K562 (cell line): ENCODE data around the gene SGMS1. TPM values are rescaled to one million over a fixed set of nuclear protein-coding genes. Genes with fewer than 3 reads are reported as not detected.

Experiments used
- ARHGAP35 ChIP-seq: fragments of 450-650 bp; IDR thresholded peaks from 2 replicates; pipeline ENCODE4 v1.6.1; 2018; ENCODE audit not compliant: partially characterized antibody
- BRD9 ChIP-seq: fragments of 450-650 bp; IDR thresholded peaks from 2 replicates; pipeline ENCODE4 v1.6.1; 2018; ENCODE audit warnings: low read depth; ENCODE audit not compliant: partially characterized antibody
- C11orf30 ChIP-seq: fragments of 450-650 bp; IDR thresholded peaks from 2 replicates; pipeline ENCODE4 v1.6.1; 2016; ENCODE audit warnings: low read depth, mild to moderate bottlenecking
- CHAMP1 ChIP-seq: fragments of 450-650 bp; IDR thresholded peaks from 2 replicates; pipeline ENCODE4 v1.6.1; 2016; ENCODE audit warnings: mild to moderate bottlenecking
- DIDO1 ChIP-seq: fragments of 450-650 bp; IDR thresholded peaks from 2 replicates; pipeline ENCODE4 v1.6.1; 2016; ENCODE audit warnings: low read depth, missing biosample characterization, missing genetic modification characterization
- EP400 ChIP-seq: fragments of 450-650 bp; IDR thresholded peaks from 2 replicates; pipeline ENCODE4 v1.6.1; 2017; ENCODE audit warnings: antibody characterized with exemption, mild to moderate bottlenecking, moderate library complexity
- FOS ChIP-seq: IDR thresholded peaks from 3 replicates; pipeline ENCODE4 v1.6.1; 2011; ENCODE audit not compliant: insufficient read length; ENCODE audit errors: extremely low read depth
- GATAD2B ChIP-seq: fragments of 450-650 bp; IDR thresholded peaks from 2 replicates; pipeline ENCODE4 v1.6.1; 2017; ENCODE audit warnings: mild to moderate bottlenecking, borderline replicate concordance
- GTF3C2 ChIP-seq: IDR thresholded peaks from 3 replicates; pipeline ENCODE4 v1.6.1; 2011; ENCODE audit warnings: borderline replicate concordance, mild to moderate bottlenecking, moderate library complexity; ENCODE audit not compliant: insufficient read length; ENCODE audit errors: extremely low read depth
- HNRNPH1 ChIP-seq: fragments of 200-400 bp; formaldehyde crosslinking; optimal IDR thresholded peaks from 2 replicates; pipeline ENCODE3; 2017; ENCODE audit warnings: low read depth, mild to moderate bottlenecking, low read length, moderate library complexity
- KDM1A ChIP-seq, 2 experiments: fragments of 450-650 bp; IDR thresholded peaks; 2 replicates each; pipeline ENCODE4 v1.6.1; 2016; ENCODE audit warnings: mild to moderate bottlenecking in 2 of 2
- L3MBTL2 ChIP-seq: fragments of 450-650 bp; IDR thresholded peaks from 2 replicates; pipeline ENCODE4 v1.6.1; 2016; ENCODE audit warnings: mild to moderate bottlenecking, moderate library complexity
- NEUROD1 ChIP-seq: fragments of 150-350 bp; IDR thresholded peaks from 2 replicates; pipeline ENCODE4 v1.6.1; 2014; ENCODE audit warnings: borderline replicate concordance, low read length, low read depth; ENCODE audit not compliant: partially characterized antibody
- NR2C1 ChIP-seq, 2 experiments: fragments of 450-650 bp; IDR thresholded peaks; 2 replicates each; pipeline ENCODE4 v1.6.1; 2017; ENCODE audit warnings: mild to moderate bottlenecking in 2 of 2, antibody characterized with exemption in 1 of 2, inconsistent platforms in 1 of 2, missing compliant biosample characterization in 1 of 2, missing genetic modification characterization in 1 of 2
- PURB ChIP-seq: sonication (generic); formaldehyde crosslinking; IDR thresholded peaks from 2 replicates; pipeline ENCODE4 v1.9.0; 2021; ENCODE audit warnings: low read depth, mild to moderate bottlenecking, missing genetic modification reagents
- SMAD4 ChIP-seq: fragments of 250-450 bp; sonication (Bioruptor Pico); conservative IDR thresholded peaks from 2 replicates; pipeline ENCODE4 v1.8.0; 2021; ENCODE audit warnings: inconsistent platforms, mild to moderate bottlenecking, moderate library complexity
- TRIM24 ChIP-seq, 2 experiments: fragments of 450-650 bp; IDR thresholded peaks; 2 replicates each; pipeline ENCODE4 v1.6.1; 2016
- ZC3H8 ChIP-seq: fragments of 450-650 bp; IDR thresholded peaks from 2 replicates; pipeline ENCODE4 v1.6.1; 2017
- ZHX1 ChIP-seq: fragments of 150-350 bp; conservative IDR thresholded peaks from 2 replicates; pipeline ENCODE4 v1.6.1; 2014; ENCODE audit warnings: low read length
- ZNF324 ChIP-seq: fragments of 250-450 bp; sonication (Bioruptor Pico); IDR thresholded peaks from 2 replicates; pipeline ENCODE4 v1.4.0; 2020; ENCODE audit warnings: mild to moderate bottlenecking
- ZNF354B ChIP-seq: fragments of 250-450 bp; sonication (Bioruptor Pico); IDR thresholded peaks from 2 replicates; pipeline ENCODE4 v1.4.0; 2020
- ZNF583 ChIP-seq: fragments of 250-450 bp; sonication (Bioruptor Pico); IDR thresholded peaks from 2 replicates; pipeline ENCODE4 v1.4.0; 2020
- polyA plus RNA-seq, 8 experiments: library from polyadenylated mRNA; depleted of rRNA in 4 of 8; stranded (reverse) in 5 of 8; unstranded in 3 of 8; fragments of >200 nt; fragmentation: Nextera tagmentation in 2 of 8; fragmentation: Illumina TruSeq in 1 of 8; extraction: Ambion mirVana in 2 of 8; extraction: Trizol in 1 of 8; gene quantifications; 2 replicates each; pipeline versions ENCODE4 v1.2.1 to v1.2.3, GENCODE V29; 2011 to 2014; ENCODE audit warnings: inconsistent platforms in 1 of 8, missing spikeins in 1 of 8
- total RNA-seq, 7 experiments: library from RNA; depleted of rRNA in 6 of 7; stranded (reverse); fragments of >200 nt in 6 of 7; fragmentation: Illumina TruSeq in 2 of 7; extraction: Trizol in 2 of 7; gene quantifications; 2 replicates each; pipeline versions ENCODE4 v1.2.1 to v1.2.3, GENCODE V29; 2011 to 2021; ENCODE audit warnings: low replicate concordance in 1 of 7

SGMS1 gene
- total and polyA plus RNA-seq, 9 of the 15 experiments (the other 6 are each of a cell fraction or from before 2014, with no cell fraction given): 22.6 to 232 (median 82.2) TPM

- TF ChIP-seq TRIM24 (IDR thresholded peaks at IDR 0.05): peak; percentile 86
- TF ChIP-seq NEUROD1: peak; percentile 52
- TF ChIP-seq KDM1A (IDR thresholded peaks at IDR 0.05): peak; percentile 87 to 88
- TF ChIP-seq SMAD4 (CRISPR knock-in tag): peak; percentile 64
- TF ChIP-seq DIDO1: no peak
- TF ChIP-seq NR2C1 (IDR thresholded peaks at IDR 0.05): no peak
- TF ChIP-seq NR2C1 (tag; IDR thresholded peaks at IDR 0.05): no peak
- TF ChIP-seq GATAD2B: peak; percentile 68; the same call in 1 of the 2 replicates
- no peak for TF ChIP-seq HNRNPH1
- TF ChIP-seq FOS: no peak
- no peak for TF ChIP-seq ARHGAP35
- peak; percentile 28 for TF ChIP-seq BRD9
- peak; percentile 50 for TF ChIP-seq C11orf30
- TF ChIP-seq CHAMP1: peak; percentile 80
- no peak for TF ChIP-seq GTF3C2
- no peak for TF ChIP-seq ZNF354B (CRISPR knock-in tag)
- 0 out of 2 replicates have a peak, but pooled peaks have one; percentile 18 for TF ChIP-seq ZHX1
- no peak for TF ChIP-seq PURB (CRISPR knock-in tag)
- no peak for TF ChIP-seq ZNF583 (CRISPR knock-in tag)
- no peak for TF ChIP-seq ZNF324 (CRISPR knock-in tag)
- peak; percentile 65; the same call in 1 of the 2 replicates for TF ChIP-seq EP400
- TF ChIP-seq ZC3H8: no peak
- TF ChIP-seq L3MBTL2: no peak
Observed at GRCh38 chr10:50565301-50566083, 58.3 kb downstream of the SGMS1 start (continued).
